Spleen (tissue), 7 donors: Measurements from ENCODE around the gene TBCD.
"Not testable (repeated sequence)": the region's sequence is repeated elsewhere in the genome, so short reads cannot be mapped to it uniquely, and the experiment has no call there.

Experiments used
- CTCF ChIP-seq, 11 experiments: fragments of 200-600 bp in 7 of 11; fragments of 450-650 bp in 4 of 11; sonication (generic) in 4 of 11; IDR thresholded peaks in 8 of 11; conservative IDR thresholded peaks in 3 of 11; 1 replicate in 7 of 11; 2 replicates in 4 of 11; pipeline versions ENCODE4 v1.4.0 to v1.8.0; 2016 to 2021; ENCODE audit warnings: antibody characterized with exemption in 11 of 11, inconsistent platforms in 4 of 11, mild to moderate bottlenecking in 1 of 11
- POLR2AphosphoS5 ChIP-seq, 3 donors: sonication (generic); formaldehyde crosslinking; IDR thresholded peaks; one replicate each; pipeline ENCODE4 v1.5.1; 2017; ENCODE audit warnings: antibody characterized with exemption in 3 of 3
- donor health status: DM: no; HTN: no; CAD: no; lungs with moderate emphysema.
- donor health status: DM: no; HTN: no; CAD: no.
- donor health status: DM: no; HTN: no; CAD: no.

GRCh38 chr17:82777778-82778375 is 26.0 kb downstream of the TBCD start:
- peak in 5 of 11 experiments; percentile 21 to 57 (median 52) for TF ChIP-seq CTCF (IDR thresholded peaks at IDR 0.05 in 8 of 11, conservative IDR thresholded peaks at IDR 0.05 in 3 of 11)
- not testable (repeated sequence) for TF ChIP-seq POLR2AphosphoS5 (IDR thresholded peaks at IDR 0.05)
